B cell (primary cell): ENCODE measurements around the gene LRRC45.

Source experiments
- EZH2 ChIP-seq: IDR thresholded peaks from 2 replicates; pipeline ENCODE4 v1.6.1; 2012; ENCODE audit warnings: borderline replicate concordance, low read depth, mild to moderate bottlenecking, moderate library complexity, low read length; ENCODE audit not compliant: insufficient read depth, poor library complexity, severe bottlenecking
- TF ChIP-seq, protein P1 (sequence below): fragments of 200-600 bp; IDR thresholded peaks from one replicate; pipeline ENCODE4 v1.8.0; 2022; ENCODE audit warnings: antibody characterized with exemption, mild to moderate bottlenecking

DNA sequence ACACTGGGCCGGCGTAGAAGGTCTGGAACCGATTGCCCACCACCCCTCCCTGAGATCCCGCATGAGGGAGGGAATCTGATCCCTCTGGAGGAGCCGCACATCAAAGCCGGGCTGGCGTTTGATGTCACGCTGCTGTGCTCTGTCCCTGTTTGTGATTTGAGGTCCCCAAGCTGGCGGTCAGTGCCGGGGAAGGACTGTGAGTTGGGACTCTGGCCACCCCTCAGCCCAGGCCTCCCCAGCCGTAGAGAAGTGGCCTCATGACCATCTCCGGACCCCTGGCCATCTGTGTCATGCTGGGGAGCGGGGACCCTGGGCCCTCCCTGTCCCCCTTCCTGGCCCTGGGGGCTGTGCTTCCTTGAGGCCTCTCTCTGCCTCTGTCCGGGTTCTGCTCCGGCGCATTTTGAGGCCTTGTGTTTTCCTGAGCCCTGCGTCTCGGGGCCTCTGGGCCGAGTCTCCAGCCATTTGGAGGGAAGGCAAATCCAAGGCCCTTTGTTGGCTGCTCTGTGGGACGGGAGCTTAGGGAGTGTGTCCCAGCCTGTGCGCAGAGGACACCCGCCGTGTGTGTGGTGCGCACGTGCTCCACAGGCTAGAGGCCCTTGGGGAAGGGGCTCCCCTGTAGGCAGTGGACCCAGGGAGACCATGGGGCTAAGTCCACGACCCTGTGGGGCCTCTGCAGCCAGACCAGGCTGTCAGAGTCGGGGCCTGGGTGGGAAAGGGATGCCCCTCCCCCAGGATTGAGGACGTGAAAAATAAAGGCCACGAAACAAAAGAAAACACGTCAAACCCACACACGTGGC lies 30.6 kb upstream of the LRRC45 start:
- TF ChIP-seq EZH2, result no peak
- TF ChIP-seq, protein P1, sequence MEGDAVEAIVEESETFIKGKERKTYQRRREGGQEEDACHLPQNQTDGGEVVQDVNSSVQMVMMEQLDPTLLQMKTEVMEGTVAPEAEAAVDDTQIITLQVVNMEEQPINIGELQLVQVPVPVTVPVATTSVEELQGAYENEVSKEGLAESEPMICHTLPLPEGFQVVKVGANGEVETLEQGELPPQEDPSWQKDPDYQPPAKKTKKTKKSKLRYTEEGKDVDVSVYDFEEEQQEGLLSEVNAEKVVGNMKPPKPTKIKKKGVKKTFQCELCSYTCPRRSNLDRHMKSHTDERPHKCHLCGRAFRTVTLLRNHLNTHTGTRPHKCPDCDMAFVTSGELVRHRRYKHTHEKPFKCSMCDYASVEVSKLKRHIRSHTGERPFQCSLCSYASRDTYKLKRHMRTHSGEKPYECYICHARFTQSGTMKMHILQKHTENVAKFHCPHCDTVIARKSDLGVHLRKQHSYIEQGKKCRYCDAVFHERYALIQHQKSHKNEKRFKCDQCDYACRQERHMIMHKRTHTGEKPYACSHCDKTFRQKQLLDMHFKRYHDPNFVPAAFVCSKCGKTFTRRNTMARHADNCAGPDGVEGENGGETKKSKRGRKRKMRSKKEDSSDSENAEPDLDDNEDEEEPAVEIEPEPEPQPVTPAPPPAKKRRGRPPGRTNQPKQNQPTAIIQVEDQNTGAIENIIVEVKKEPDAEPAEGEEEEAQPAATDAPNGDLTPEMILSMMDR, result no peak
